HFFc6 (cell line): Measurements from ENCODE around the gene ARHGEF6. TPM values are rescaled to one million over a fixed set of nuclear protein-coding genes. Genes with fewer than 3 reads are reported as not detected.

Experiments used
- DNase-seq: peaks from one replicate; pipeline ENCODE4 v3.0.0-alpha.2; 2018
- H3K27ac Mint-ChIP-seq: 2 replicates; pipeline ENCODE4 v1.8.0; 2020; ENCODE audit warnings: mild to moderate bottlenecking, mixed read lengths
- H3K27me3 Mint-ChIP-seq: 2 replicates; pipeline ENCODE4 v1.8.0; 2021; ENCODE audit warnings: mild to moderate bottlenecking, moderate library complexity, mixed read lengths; ENCODE audit not compliant: insufficient read depth
- H3K36me3 Mint-ChIP-seq: 2 replicates; pipeline ENCODE4 v1.8.0; 2021; ENCODE audit warnings: low read depth, mixed read lengths
- H3K4me1 Mint-ChIP-seq: 2 replicates; pipeline ENCODE4 v1.8.0; 2020; ENCODE audit warnings: low read depth, mixed read lengths
- H3K4me3 Mint-ChIP-seq: 2 replicates; pipeline ENCODE4 v1.8.0; 2020; ENCODE audit warnings: mild to moderate bottlenecking, moderate library complexity, mixed read lengths
- H3K9me3 Mint-ChIP-seq: 2 replicates; pipeline ENCODE4 v1.8.0; 2020; ENCODE audit warnings: mild to moderate bottlenecking, mixed read lengths
- total RNA-seq, 6 experiments: library from RNA; stranded (reverse); fragmentation: NEBNext Ultra II Directional; extraction: Animal tissue kit (Norgen Biotek cat#: 25700); gene quantifications; 2 replicates in 1 of 6; 3 replicates in 5 of 6; pipeline ENCODE4 v1.2.3, GENCODE V29; 2021
- TF ChIP-seq, protein P1 (sequence below): fragments of 200-600 bp; sonication (generic); IDR thresholded peaks from 2 replicates; pipeline ENCODE4 v1.5.0; 2021; ENCODE audit warnings: antibody characterized with exemption, mild to moderate bottlenecking

ARHGEF6 gene
- total RNA-seq, 6 experiments from 2014 or later = 2.5 to 5.4 (median 4.9) TPM

GRCh38 chrX:136731207-136731782 is 49.4 kb downstream of the ARHGEF6 start:
- H3K4me1 Mint-ChIP-seq = peaks cover 13% of the 10 kb centered on the region
- no peak for DNase-seq

GRCh38 chrX:136728393-136728792 is 52.3 kb downstream of the ARHGEF6 start:
- H3K4me1 Mint-ChIP-seq = peaks cover 21% of the 10 kb centered on the region
- no peak overlapping the region for H3K4me3 Mint-ChIP-seq
- H3K36me3 Mint-ChIP-seq = no peaks in the 10 kb centered on the region
- DNase-seq = no peak
- TF ChIP-seq, protein P1, sequence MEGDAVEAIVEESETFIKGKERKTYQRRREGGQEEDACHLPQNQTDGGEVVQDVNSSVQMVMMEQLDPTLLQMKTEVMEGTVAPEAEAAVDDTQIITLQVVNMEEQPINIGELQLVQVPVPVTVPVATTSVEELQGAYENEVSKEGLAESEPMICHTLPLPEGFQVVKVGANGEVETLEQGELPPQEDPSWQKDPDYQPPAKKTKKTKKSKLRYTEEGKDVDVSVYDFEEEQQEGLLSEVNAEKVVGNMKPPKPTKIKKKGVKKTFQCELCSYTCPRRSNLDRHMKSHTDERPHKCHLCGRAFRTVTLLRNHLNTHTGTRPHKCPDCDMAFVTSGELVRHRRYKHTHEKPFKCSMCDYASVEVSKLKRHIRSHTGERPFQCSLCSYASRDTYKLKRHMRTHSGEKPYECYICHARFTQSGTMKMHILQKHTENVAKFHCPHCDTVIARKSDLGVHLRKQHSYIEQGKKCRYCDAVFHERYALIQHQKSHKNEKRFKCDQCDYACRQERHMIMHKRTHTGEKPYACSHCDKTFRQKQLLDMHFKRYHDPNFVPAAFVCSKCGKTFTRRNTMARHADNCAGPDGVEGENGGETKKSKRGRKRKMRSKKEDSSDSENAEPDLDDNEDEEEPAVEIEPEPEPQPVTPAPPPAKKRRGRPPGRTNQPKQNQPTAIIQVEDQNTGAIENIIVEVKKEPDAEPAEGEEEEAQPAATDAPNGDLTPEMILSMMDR = no peak
- H3K27me3 Mint-ChIP-seq = no peaks in the 10 kb centered on the region
- no peaks in the 10 kb centered on the region for H3K9me3 Mint-ChIP-seq
- no peak overlapping the region for H3K27ac Mint-ChIP-seq

More at GRCh38 chrX:136731207-136731782, 49.4 kb downstream of the ARHGEF6 start:
- Mint-ChIP-seq H3K27me3 (no peaks in the 10 kb centered on the region), H3K4me3 (no peak overlapping the region), H3K36me3 (no peaks in the 10 kb centered on the region), H3K27ac (no peak overlapping the region), H3K9me3 (no peaks in the 10 kb centered on the region)
- TF ChIP-seq, protein P1 = no peak

DNA sequence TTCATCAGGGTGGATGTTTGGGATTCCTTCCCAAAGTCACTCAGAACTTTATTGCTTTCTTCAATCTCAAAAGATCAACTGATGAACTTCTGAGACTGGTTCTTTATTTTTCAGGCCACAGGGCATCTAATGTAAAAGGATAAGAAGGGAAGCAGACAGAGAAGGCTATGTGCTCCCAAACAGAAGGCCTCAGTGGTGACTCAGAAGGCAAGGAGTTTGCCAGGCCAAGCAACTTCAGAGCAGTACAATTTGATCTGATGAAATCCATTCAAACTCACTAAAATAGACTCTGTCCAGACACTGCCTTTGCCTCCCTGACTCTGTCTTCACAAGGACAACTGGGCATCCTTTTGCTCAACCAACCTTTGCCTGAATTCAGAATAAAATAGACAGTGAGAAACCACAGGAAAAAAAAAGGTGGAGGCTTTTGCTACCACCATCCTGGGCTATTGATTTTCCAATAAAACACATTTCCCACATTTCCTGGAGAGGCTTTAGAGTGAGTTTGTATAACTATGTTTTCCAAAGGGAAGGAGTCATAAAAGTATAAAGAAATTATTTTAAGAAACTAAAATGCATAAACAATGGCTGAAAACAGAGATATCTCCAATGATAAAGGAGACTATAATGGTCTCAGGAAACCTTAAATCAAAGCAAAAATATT is 55.2 kb downstream of the ARHGEF6 start:
- Mint-ChIP-seq H3K4me1 (peaks cover 14% of the 10 kb centered on the region), H3K36me3 (no peaks in the 10 kb centered on the region), H3K27me3 (no peaks in the 10 kb centered on the region; the same call in 1 of the 2 replicates), H3K9me3 (no peaks in the 10 kb centered on the region), H3K27ac (peak overlapping the region; percentile 68), H3K4me3 (no peak overlapping the region; the same call in 1 of the 2 replicates)
- TF ChIP-seq, protein P1 = no peak
- DNase-seq = peak; percentile 54

DNA sequence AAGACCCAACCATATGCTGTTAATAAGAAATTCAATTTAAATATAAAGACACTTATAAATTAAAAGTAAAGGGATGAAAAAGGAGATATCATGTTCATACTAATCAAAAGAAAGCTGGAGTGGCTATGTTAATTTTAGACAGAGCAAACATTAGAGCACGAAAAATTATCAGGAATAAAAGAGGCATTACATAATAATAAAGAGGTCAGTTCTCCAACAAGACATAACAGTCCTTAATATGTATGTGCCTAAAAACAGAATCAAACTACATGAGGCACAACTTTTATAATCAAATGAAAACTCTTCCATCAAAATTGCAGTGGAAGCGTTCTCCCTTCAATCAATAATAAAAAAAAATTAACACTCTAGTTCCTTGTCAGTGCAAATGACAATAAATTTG is 62.6 kb downstream of the ARHGEF6 start:
- TF ChIP-seq, protein P1 = no peak

DNA sequence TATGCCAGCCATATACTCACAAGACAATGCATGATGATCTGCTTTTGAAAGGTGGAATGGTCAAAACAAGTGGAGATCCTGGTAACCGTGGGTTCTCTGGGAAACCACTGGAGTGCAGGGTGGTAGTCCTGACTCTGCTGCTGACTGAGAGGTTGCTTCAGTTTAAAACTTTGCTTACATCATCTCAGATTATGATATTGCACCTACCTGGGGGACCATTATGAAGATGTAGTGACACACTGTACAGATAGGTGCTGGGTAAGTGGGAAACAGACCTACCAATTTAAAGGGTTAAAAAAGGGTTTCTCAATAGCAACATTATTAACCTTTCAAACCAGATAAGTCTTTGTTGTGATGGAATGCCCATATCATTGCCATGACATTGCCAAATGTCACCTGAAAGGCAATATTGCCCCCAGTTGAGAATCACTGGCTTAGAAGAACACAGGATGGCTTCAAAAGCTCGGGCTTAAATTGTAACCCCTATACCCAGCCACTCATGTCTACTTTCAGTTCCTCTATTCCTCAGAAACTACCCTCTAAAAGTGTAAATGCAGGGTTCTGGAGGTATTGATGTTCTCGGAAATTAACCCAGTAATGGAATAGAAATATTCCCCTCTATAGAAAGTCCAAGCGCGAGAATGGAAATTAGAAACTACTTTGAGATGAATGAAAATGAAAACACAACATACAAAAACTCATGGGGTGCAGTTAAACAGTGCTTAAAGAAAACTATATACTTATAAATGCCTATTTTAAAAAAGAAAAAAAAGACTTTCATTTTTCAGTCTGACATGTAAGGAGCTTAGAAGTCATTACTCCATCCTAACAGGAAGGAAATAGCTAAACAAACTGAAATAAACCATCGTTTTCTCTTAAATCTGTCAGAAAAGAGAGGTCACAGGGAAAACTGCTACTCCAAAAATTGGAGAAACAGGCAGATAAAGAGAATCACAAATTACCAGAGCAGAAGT is 65.8 kb downstream of the ARHGEF6 start:
- no peak for DNase-seq
- Mint-ChIP-seq H3K27ac (no peak overlapping the region), H3K27me3 (no peaks in the 10 kb centered on the region), H3K36me3 (no peaks in the 10 kb centered on the region), H3K9me3 (no peaks in the 10 kb centered on the region), H3K4me1 (peaks cover 11% of the 10 kb centered on the region; the same call in 1 of the 2 replicates), H3K4me3 (no peak overlapping the region; the same call in 1 of the 2 replicates)
- TF ChIP-seq, protein P1 = no peak

More for the DNA sequence above, 62.6 kb downstream of the ARHGEF6 start:
- no peaks in the 10 kb centered on the region; the same call in 1 of the 2 replicates for H3K4me1 Mint-ChIP-seq
- no peak overlapping the region for H3K4me3 Mint-ChIP-seq
- H3K36me3 Mint-ChIP-seq = no peaks in the 10 kb centered on the region
- no peak for DNase-seq
- no peak overlapping the region for H3K27ac Mint-ChIP-seq
- H3K9me3 Mint-ChIP-seq = no peaks in the 10 kb centered on the region
- no peaks in the 10 kb centered on the region; the same call in 1 of the 2 replicates for H3K27me3 Mint-ChIP-seq
